Loucy (cell line): ENCODE data around the gene BEST3.
A peak's percentile ranks its signal among the peaks of the same experiment; 100 is the strongest.

Source experiments
- CTCF ChIP-seq: fragments of 200-600 bp; sonication (generic); conservative IDR thresholded peaks from 2 replicates; pipeline ENCODE4 v1.5.1; 2014; ENCODE audit warnings: mild to moderate bottlenecking, antibody characterized with exemption, low read length
- EZH2phosphoT487 ChIP-seq: fragments of 200-600 bp; IDR thresholded peaks from 2 replicates; pipeline ENCODE4 v1.6.1; 2018; ENCODE audit warnings: antibody characterized with exemption, mild to moderate bottlenecking, moderate library complexity, borderline replicate concordance

- TF ChIP-seq CTCF (peak; percentile 59), EZH2phosphoT487 (no peak)
These were observed 66.0 kb downstream of the BEST3 start for GRCh38 chr12:69633061-69633460.
